Measurements from ENCODE around the gene PLEKHG2. TPM values are rescaled to one million over a fixed set of nuclear protein-coding genes. Genes with fewer than 3 reads are reported as not detected.
A peak's percentile ranks its signal among the peaks of the same experiment; 100 is the strongest.

Gene PLEKHG2
- total and polyA plus RNA-seq, 12 donors: 3.6 to 44.8 (median 17.1) TPM

GRCh38 chr19:39413272-39413910 lies 922 bp downstream of the PLEKHG2 start:
- 3 to 13% (median 5%) methylated on average over 11 to 52 of the region's 54 CpGs for WGBS, 4 donors
- TF ChIP-seq POLR2A (IDR thresholded peaks at IDR 0.05): no peak
- TF ChIP-seq CTCF (IDR thresholded peaks at IDR 0.05): no peak
- peak in 6 of 7 donors; percentile 44 to 72 (median 62) for DNase-seq
- Histone ChIP-seq H3K36me3 (replicated peaks in 1 of 2) (peaks cover 0 to 13% of the 10 kb centered on the region in 2 donors), H3K4me1 (replicated peaks in 1 of 2) (peaks cover 8 to 24% of the 10 kb centered on the region in 2 donors), H3K4me3 (peak overlapping the region in 3 of 4 donors; percentile 60 to 75 (median 74)), H3K27ac (peak overlapping the region in 4 of 5 donors; percentile 52 to 93 (median 72)), H3K27me3 (no peaks in the 10 kb centered on the region), H3K9me3 (replicated peaks in 1 of 3) (no peaks in the 10 kb centered on the region)
- intact Hi-C loops (cut with DNase I): no loop called here

DNA sequence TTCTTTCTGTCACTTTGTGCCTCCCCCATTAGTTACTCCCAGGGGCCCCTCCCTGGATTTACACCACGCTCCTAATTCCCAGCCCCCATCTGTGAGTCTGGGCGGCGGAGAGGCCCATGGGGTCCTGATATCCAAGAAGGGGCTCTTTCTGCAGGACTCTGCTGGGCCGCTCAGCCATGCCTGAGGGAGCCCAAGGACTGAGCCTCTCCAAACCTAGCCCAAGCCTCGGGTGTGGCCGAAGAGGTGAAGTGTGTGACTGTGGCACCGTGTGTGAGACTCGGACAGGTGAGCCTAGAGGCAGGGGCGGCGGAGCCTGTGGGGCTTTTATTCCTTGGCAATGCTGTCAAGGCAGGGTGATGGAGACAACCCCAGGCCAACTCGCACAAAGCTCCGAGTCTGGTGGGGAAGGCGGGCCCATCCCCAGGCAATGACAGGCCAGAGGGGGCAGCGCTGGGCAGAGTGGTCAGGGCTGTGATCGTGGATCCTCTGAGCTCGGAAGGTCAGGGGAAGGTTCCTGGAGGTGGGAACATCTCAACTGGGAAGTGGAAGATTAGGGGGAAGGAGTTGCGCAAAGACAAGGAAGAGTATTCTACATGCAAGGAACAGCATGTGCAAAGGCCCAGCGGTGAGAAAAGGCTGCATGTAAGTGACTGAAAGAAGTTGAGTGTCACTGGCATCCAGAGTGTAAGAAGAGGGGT lies 1.6 kb downstream of the PLEKHG2 start:
- Histone ChIP-seq H3K27me3 (no peaks in the 10 kb centered on the region), H3K4me1 (replicated peaks in 1 of 2) (peaks cover 8 to 20% of the 10 kb centered on the region in 2 donors), H3K36me3 (replicated peaks in 1 of 2) (peaks cover 0 to 10% of the 10 kb centered on the region in 2 donors), H3K9me3 (replicated peaks in 1 of 3) (no peaks in the 10 kb centered on the region), H3K27ac (peak overlapping the region in 4 of 5 donors; percentile 52 to 93 (median 72)), H3K4me3 (peak overlapping the region in 2 of 4 donors; percentile 60 to 75)
- DNase-seq: peak in 3 of 7 donors; percentile 43 to 58 (median 45)
- WGBS, 4 donors: 53 to 63% (median 61%) methylated on average over 9 to 18 of the region's 18 CpGs
- peak in 1 of 6 experiments; percentile 11 for TF ChIP-seq CTCF (IDR thresholded peaks at IDR 0.05)
- TF ChIP-seq POLR2A (IDR thresholded peaks at IDR 0.05): no peak
- intact Hi-C loops (cut with DNase I): no loop called here

- intact Hi-C loops (cut with DNase I): no loop called here
- Histone ChIP-seq H3K9me3 (replicated peaks in 1 of 3) (no peaks in the 10 kb centered on the region), H3K36me3 (replicated peaks in 1 of 2) (peaks cover 0 to 10% of the 10 kb centered on the region in 2 donors), H3K4me3 (peak overlapping the region in 1 of 4 donors; percentile 75), H3K27ac (peak overlapping the region in 1 of 5 donors; percentile 93), H3K27me3 (no peaks in the 10 kb centered on the region), H3K4me1 (replicated peaks in 1 of 2) (peaks cover 3 to 13% of the 10 kb centered on the region in 2 donors)
- peak in 1 of 6 experiments; percentile 2 for TF ChIP-seq CTCF (IDR thresholded peaks at IDR 0.05)
- no peak for TF ChIP-seq POLR2A (IDR thresholded peaks at IDR 0.05)
- no peak for DNase-seq
- 61 to 76% (median 71%) methylated on average over 24 to 35 of the region's 35 CpGs for WGBS, 4 donors
Measured at GRCh38 chr19:39415111-39416046, 2.9 kb downstream of the PLEKHG2 start.
